Measurements from ENCODE around the gene AANAT.
"Not testable (repeated sequence)": the region's sequence is repeated elsewhere in the genome, so short reads cannot be mapped to it uniquely, and the experiment has no call there.

AANAT gene

GRCh38 chr17:76510831-76511244 is 43.4 kb downstream of the AANAT start:
- DNase-seq: no peak

GRCh38 chr17:76511668-76512365 is 44.4 kb downstream of the AANAT start:
- DNase-seq: peak; percentile 16

DNA sequence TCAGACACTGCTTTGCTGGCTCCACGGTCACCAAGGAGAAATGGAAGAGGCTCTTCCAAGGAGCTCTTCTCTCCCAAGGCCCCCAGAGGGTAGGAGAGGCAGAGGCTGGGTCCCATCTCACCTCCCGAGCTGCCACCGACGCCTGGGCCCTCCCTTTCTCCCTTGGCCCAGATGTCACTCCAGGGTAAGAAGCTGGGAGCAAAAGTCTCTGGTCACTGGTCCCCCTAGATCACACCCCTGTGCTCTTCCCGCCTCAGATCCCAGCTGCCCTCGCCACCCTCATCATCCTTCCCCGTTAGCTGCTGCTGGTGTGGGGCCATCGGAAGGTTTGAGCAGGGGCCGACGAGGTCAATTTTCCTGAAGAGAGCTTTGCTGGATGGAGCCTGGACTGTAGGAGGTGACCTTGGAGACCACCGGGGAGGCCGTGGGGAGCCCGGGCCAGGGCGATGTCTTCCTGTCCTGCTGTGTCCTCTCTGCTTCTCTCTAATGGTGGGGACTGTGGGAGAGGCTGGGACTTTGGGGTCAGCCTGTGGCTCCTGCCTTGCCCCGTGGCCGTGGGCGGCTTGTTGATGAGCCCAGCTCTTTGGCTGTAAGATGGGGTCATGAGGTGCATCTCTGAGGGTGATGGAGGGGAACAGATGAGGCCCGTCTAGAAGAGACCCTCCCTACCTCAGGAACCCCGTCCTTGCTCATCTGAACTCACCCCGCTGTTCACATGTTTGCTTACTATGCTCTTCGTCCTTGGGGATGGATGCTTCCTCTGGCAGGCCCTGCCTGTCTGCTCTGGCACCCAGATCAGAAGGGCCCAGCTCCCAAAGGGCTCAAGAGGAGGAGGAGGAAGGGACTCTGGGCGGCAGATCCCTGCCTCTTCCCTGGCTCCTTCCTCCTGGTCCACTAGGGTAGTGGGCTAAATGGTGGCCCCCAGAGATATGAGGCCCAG is 45.2 kb downstream of the AANAT start:
- no peak for DNase-seq

DNA sequence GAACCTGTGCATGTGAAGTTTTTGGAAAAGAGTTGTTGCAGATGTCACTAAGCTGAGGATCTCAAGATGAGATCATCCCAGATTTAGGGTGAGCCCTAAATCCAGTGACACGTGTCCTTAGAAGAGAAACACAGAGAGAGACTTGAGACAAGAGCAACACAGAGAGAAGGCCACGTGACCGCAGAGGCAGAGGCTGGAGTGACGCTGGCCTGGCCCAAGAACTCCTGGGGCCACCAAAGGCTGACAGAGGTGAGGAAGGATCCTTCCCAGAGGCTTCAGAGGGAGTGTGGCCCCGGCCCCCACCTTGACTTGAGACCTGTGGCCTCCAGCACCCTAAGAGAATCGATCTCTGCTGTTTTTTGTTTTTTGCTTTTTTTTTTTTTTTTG is 45.9 kb downstream of the AANAT start:
- no peak for DNase-seq

- DNase-seq: not testable (repeated sequence)
These were observed 47.0 kb downstream of the AANAT start for GRCh38 chr17:76514355-76514754.

GRCh38 chr17:76515274-76515949 is 48.0 kb downstream of the AANAT start:
- DNase-seq: peak; percentile 95

DNA sequence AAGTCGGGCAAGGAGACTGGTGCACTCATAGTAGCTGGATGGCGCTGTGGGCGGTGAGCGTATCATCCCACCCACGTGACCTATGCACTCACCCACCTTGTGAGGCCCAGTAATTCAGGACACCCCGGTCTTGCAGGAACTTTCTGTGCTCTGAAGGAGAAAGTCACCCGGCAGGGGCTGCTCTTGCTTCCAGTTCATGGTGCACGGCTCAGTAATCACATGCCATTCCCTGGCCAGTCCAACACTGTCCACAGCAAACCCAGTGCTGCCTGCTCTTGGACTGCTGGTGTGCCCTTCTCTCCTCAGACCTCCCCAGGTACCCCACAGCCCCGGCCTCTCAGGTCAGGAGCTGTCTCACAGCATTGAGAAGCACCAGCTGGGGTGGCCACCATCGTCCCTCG is 50.2 kb downstream of the AANAT start:
- no peak for DNase-seq

DNA sequence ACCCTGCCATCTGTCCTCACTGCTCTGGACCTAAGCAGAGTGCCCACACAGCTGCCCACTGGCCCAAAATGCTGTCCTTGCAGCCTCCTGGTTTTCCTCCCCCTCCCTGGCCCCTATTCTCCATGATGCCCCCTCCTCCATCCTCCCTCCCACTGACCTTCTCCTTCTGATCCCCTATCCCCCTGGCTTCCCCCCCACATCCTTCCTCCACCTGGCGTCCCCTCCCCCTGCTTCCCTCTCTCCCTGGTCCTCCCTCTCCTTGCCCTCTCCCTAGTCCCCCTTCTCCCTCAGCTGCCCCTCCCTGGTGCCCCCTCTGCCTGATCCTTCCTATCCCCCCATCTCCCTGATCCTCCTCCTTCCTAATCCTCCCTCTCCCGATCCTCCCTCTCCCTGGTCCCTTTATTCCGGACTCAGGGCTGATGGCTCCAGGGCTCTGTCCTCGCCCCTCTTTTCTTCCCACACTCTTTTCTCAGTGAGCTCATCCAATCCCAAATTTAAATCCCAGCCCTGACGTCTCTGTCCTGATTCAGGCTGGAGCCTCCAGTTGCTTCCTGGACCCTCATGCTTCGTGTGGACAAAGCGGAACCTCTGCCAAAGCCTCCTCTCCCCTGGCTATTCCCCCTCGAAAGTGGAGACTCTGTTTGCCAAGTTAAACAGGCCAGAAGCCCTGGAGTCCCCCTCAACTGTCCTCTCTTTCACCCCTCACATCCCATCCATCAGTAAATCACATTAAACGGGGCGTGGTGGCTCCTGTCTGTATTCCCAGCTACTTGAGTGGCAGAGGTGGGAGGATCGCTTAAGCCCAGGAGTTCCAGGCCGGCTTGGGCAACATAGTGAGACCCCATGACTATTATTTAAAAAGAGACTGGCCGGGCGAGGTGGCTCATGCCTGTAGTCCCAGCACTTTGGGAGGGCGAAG is 51.9 kb downstream of the AANAT start:
- DNase-seq: no peak
